GM23248 (cell line): Measurements from ENCODE around the gene LMX1B.

ENCODE experiments used
- EZH2 ChIP-seq: fragments of 200-600 bp; sonication (generic); IDR thresholded peaks from 2 replicates; pipeline ENCODE4 v1.6.1; 2018; ENCODE audit warnings: antibody characterized with exemption, mild to moderate bottlenecking; ENCODE audit not compliant: insufficient read depth, poor library complexity, severe bottlenecking
- EZH2phosphoT487 ChIP-seq: fragments of 200-600 bp; sonication (generic); IDR thresholded peaks from 2 replicates; pipeline ENCODE4 v1.6.1; 2018; ENCODE audit warnings: antibody characterized with exemption, moderate library complexity, mild to moderate bottlenecking, low read depth; ENCODE audit not compliant: insufficient read depth

- TF ChIP-seq EZH2 (no peak), EZH2phosphoT487 (no peak)
These were observed 21.3 kb upstream of the LMX1B start for GRCh38 chr9:126592461-126592860.
